ENCODE measurements around the gene DHRS11. TPM values are rescaled to one million over a fixed set of nuclear protein-coding genes. Genes with fewer than 3 reads are reported as not detected.

The DHRS11 gene
- total RNA-seq, 1 experiment from 2014 or later, result 24.2 TPM

DNA sequence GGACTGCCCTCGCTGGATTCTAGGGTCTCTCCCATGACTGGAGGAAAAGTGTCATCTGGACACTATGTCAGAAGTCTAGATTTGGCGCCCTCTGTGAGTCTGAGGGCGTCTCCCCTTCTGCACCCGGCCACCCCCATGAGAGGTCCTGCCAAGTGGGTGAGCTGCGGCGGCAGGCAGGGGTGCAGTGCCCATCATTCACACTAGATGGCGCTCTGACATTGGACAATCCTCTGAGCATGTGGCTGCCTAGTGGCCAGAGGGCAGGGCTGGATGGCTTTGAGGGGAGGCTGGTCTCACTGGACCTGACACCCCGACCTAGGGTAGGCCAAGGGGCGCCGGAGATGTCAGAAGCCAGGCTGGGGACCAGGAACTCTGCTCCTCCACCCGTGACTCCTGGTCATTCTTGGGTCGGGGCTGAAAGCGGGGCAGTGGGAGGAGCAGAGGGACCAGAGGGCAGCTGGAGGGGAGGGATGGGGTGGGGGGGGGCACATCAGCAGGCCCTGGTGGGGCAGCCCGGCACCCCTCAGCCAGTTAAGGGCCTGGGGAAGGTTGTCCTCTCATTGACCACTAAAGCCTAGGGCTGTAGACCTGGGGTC lies 37.7 kb downstream of the DHRS11 start:
- no peak overlapping the region for H3K27ac ChIP-seq
- H3K36me3 ChIP-seq (ENCODE audit: low read depth), result no peaks in the 10 kb centered on the region
- H3K4me3 ChIP-seq, result no peak overlapping the region
- peaks cover 4% of the 10 kb centered on the region; the same call in 1 of the 2 replicates for H4K20me1 ChIP-seq (ENCODE audit: insufficient read depth)
- peak; percentile 59 to 79 for DNase-seq
- no peak overlapping the region for H3K4me2 ChIP-seq
- no peak overlapping the region for H2AFZ ChIP-seq
- no peaks in the 10 kb centered on the region for H3K9me3 ChIP-seq (ENCODE audit: insufficient read depth, low read depth)
- H3K79me2 ChIP-seq (ENCODE audit: low read depth), result no peaks in the 10 kb centered on the region
- H3K27me3 ChIP-seq (ENCODE audit: insufficient read depth, low read depth), result no peaks in the 10 kb centered on the region
- ChIA-PET CTCF (interaction anchor here (0.6 to 0.7 kb wide), 3 partner anchors 235 to 581 kb away, joined by 5 to 7 read pairs (median 6); no protein-coding TSS in a partner anchor), POLR2A (ENCODE audit: unreplicated experiment) (no interaction called here)
- no peaks in the 10 kb centered on the region for H3K9me2 ChIP-seq (ENCODE audit: insufficient read depth)
- no TSS peak for BruUV-seq (replicated peaks)
- intact Hi-C loops (cut with micrococcal nuclease; ENCODE audit: unreplicated experiment), result loop anchor here (1.0 to 5.0 kb wide), 5 partner anchors 78 to 743 kb away; partner anchors contain the start of gene AATF
- TF ChIP-seq, protein P1, sequence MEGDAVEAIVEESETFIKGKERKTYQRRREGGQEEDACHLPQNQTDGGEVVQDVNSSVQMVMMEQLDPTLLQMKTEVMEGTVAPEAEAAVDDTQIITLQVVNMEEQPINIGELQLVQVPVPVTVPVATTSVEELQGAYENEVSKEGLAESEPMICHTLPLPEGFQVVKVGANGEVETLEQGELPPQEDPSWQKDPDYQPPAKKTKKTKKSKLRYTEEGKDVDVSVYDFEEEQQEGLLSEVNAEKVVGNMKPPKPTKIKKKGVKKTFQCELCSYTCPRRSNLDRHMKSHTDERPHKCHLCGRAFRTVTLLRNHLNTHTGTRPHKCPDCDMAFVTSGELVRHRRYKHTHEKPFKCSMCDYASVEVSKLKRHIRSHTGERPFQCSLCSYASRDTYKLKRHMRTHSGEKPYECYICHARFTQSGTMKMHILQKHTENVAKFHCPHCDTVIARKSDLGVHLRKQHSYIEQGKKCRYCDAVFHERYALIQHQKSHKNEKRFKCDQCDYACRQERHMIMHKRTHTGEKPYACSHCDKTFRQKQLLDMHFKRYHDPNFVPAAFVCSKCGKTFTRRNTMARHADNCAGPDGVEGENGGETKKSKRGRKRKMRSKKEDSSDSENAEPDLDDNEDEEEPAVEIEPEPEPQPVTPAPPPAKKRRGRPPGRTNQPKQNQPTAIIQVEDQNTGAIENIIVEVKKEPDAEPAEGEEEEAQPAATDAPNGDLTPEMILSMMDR (conservative IDR thresholded peaks at IDR 0.05), result peak; percentile 99
- TF ChIP-seq EZH2 (IDR thresholded peaks at IDR 0.05; ENCODE audit: low read depth), result no peak
- H3K4me1 ChIP-seq (replicated peaks; ENCODE audit: insufficient read depth), result no peaks in the 10 kb centered on the region
- 0 out of 2 replicates have a peak, but pooled peaks cover 4% of the 10 kb centered on the region for H3F3A ChIP-seq (ENCODE audit: insufficient read depth, low read depth)

GRCh38 chr17:36629970-36630502 lies 38.4 kb downstream of the DHRS11 start:
- H2AFZ ChIP-seq, result no peak overlapping the region
- H4K20me1 ChIP-seq (ENCODE audit: insufficient read depth), result peaks cover 6% of the 10 kb centered on the region; the same call in 1 of the 2 replicates
- TF ChIP-seq EZH2 (IDR thresholded peaks at IDR 0.05; ENCODE audit: low read depth), result no peak
- TF ChIP-seq, protein P1 (conservative IDR thresholded peaks at IDR 0.05), result no peak
- ChIA-PET POLR2A (ENCODE audit: unreplicated experiment) (no interaction called here), CTCF (interaction anchor here (0.6 kb wide), 1 partner anchor 581 kb away, joined by 7 read pairs; no protein-coding TSS in a partner anchor)
- H3K27me3 ChIP-seq (ENCODE audit: insufficient read depth, low read depth), result no peaks in the 10 kb centered on the region
- intact Hi-C loops (cut with micrococcal nuclease; ENCODE audit: unreplicated experiment), result loop anchor here (1.0 to 5.0 kb wide), 5 partner anchors 77 to 742 kb away; partner anchors contain the start of gene AATF
- no peak overlapping the region for H3K4me3 ChIP-seq
- H3F3A ChIP-seq (ENCODE audit: insufficient read depth, low read depth), result 0 out of 2 replicates have a peak, but pooled peaks cover 4% of the 10 kb centered on the region
- H3K9me2 ChIP-seq (ENCODE audit: insufficient read depth), result no peaks in the 10 kb centered on the region
- no peak for DNase-seq
- no peak overlapping the region for H3K27ac ChIP-seq
- no TSS peak for BruUV-seq (replicated peaks)
- no peak overlapping the region for H3K4me2 ChIP-seq
- no peaks in the 10 kb centered on the region for H3K9me3 ChIP-seq (ENCODE audit: insufficient read depth, low read depth)
- no peaks in the 10 kb centered on the region for H3K4me1 ChIP-seq (replicated peaks; ENCODE audit: insufficient read depth)
- no peaks in the 10 kb centered on the region for H3K79me2 ChIP-seq (ENCODE audit: low read depth)
- no peaks in the 10 kb centered on the region for H3K36me3 ChIP-seq (ENCODE audit: low read depth)

GRCh38 chr17:36631022-36631421 lies 39.3 kb downstream of the DHRS11 start:
- Histone ChIP-seq H3K27me3 (ENCODE audit: insufficient read depth, low read depth) (no peaks in the 10 kb centered on the region), H3K4me2 (no peak overlapping the region), H3F3A (ENCODE audit: insufficient read depth, low read depth) (0 out of 2 replicates have a peak, but pooled peaks cover 4% of the 10 kb centered on the region), H3K4me3 (no peak overlapping the region), H3K9me3 (ENCODE audit: insufficient read depth, low read depth) (no peaks in the 10 kb centered on the region), H4K20me1 (ENCODE audit: insufficient read depth) (peaks cover 11% of the 10 kb centered on the region; the same call in 1 of the 2 replicates), H3K9me2 (ENCODE audit: insufficient read depth) (no peaks in the 10 kb centered on the region), H3K4me1 (replicated peaks; ENCODE audit: insufficient read depth) (no peaks in the 10 kb centered on the region), H3K36me3 (ENCODE audit: low read depth) (no peaks in the 10 kb centered on the region), H2AFZ (no peak overlapping the region), H3K27ac (no peak overlapping the region), H3K79me2 (ENCODE audit: low read depth) (no peaks in the 10 kb centered on the region)
- TF ChIP-seq, protein P1 (conservative IDR thresholded peaks at IDR 0.05), result no peak
- no peak for TF ChIP-seq EZH2 (IDR thresholded peaks at IDR 0.05; ENCODE audit: low read depth)
- CTCF ChIA-PET, result no interaction called here
- POLR2A ChIA-PET (ENCODE audit: unreplicated experiment), result no interaction called here
- no peak for DNase-seq
- intact Hi-C loops (cut with micrococcal nuclease; ENCODE audit: unreplicated experiment), result no loop called here
- BruUV-seq (replicated peaks), result no TSS peak
